Left ventricle myocardium inferior (tissue), 1 donor: ENCODE measurements around the gene PTGES2. TPM values are rescaled to one million over a fixed set of nuclear protein-coding genes. Genes with fewer than 3 reads are reported as not detected.

ENCODE experiments used
- DNase-seq: peaks from one replicate; pipeline ENCODE4 v3.0.0-alpha.2; 2020
- H3K27ac ChIP-seq: fragments of 200-600 bp; replicated peaks from 2 replicates; pipeline ENCODE4 v1.8.0; 2021
- H3K27me3 ChIP-seq: fragments of 200-600 bp; 2 replicates; pipeline ENCODE4 v1.8.0; 2021; ENCODE audit warnings: low read depth
- H3K36me3 ChIP-seq: fragments of 200-600 bp; 2 replicates; pipeline ENCODE4 v1.8.0; 2021
- H3K4me1 ChIP-seq: fragments of 200-600 bp; 2 replicates; pipeline ENCODE4 v1.8.0; 2021
- H3K4me3 ChIP-seq: fragments of 200-600 bp; 2 replicates; pipeline ENCODE4 v1.8.0; 2021; ENCODE audit warnings: mild to moderate bottlenecking, moderate library complexity
- H3K9me3 ChIP-seq: fragments of 200-600 bp; replicated peaks from 2 replicates; pipeline ENCODE4 v1.8.0; 2021
- intact Hi-C: fragments of 100-400 bp; cut with micrococcal nuclease; formaldehyde crosslinking; loops from one replicate; pipeline ENCODE4 v1.11.0; 2022
- total RNA-seq: library from RNA; stranded (reverse); fragmentation: NEBNext Ultra II Directional; extraction: Animal tissue kit (Norgen Biotek cat#: 25700); gene quantifications from one replicate; pipeline ENCODE4 v1.2.1, GENCODE V29; 2021
- TF ChIP-seq, protein P1 (sequence below): fragments of 200-600 bp; IDR thresholded peaks from 2 replicates; pipeline ENCODE4 v1.8.0; 2021; ENCODE audit warnings: antibody characterized with exemption, mild to moderate bottlenecking, borderline replicate concordance
- donor health status: DM: no; HTN: yes; CAD: no; lungs with severe emphysema.

PTGES2 gene
- total RNA-seq, 1 donor from 2014 or later = 141 TPM

DNA sequence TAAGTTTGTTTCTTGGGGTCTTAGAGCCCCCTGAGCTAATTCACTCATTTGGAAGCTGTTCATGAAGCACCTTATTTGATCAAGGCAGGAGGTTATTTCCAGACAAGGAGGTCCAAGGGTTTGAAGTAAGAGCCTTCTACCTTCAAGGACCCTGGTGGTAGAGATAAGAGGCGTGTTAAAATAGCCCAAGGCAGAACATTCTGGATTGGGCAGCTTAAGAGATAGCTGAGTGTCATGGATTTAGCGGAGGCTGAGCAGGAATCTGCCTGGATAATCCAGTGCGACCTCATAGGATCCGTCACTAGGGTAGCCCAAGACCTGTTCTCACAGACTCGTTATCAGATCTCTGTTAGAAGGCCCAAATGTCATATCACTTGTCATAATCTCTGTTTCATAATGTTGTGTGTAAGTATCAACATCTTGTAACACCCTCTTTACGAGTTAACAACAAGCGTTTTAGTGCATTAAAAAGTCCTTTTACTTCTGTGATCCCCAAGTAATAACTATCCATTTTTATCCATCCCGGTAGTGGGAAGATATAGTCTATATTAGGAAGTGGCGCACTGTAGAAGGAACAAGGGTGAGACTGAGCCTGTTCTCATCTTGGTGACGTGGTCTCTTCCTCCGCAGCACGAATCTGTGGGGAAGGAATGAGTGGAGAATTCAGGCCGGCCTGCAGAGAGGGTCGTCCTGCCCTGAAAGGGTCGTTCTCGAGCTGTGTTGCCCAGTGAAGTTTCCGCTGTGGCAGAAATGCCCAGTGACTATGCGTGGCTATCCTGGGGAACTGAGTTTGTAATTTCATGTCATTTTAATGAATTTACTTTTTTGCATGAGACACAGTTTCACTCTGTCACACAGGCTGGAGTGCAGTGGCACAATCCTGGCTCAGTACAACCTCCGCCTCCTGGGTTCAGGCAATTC is 30.7 kb downstream of the PTGES2 start:
- peaks cover 10% of the 10 kb centered on the region for H3K36me3 ChIP-seq
- H3K27ac ChIP-seq = peak overlapping the region; percentile 96
- intact Hi-C loops = no loop called here
- H3K27me3 ChIP-seq = no peaks in the 10 kb centered on the region
- peaks cover 100% of the 10 kb centered on the region for H3K4me1 ChIP-seq
- DNase-seq = no peak
- H3K4me3 ChIP-seq = no peak overlapping the region
- no peaks in the 10 kb centered on the region for H3K9me3 ChIP-seq
- TF ChIP-seq, protein P1, sequence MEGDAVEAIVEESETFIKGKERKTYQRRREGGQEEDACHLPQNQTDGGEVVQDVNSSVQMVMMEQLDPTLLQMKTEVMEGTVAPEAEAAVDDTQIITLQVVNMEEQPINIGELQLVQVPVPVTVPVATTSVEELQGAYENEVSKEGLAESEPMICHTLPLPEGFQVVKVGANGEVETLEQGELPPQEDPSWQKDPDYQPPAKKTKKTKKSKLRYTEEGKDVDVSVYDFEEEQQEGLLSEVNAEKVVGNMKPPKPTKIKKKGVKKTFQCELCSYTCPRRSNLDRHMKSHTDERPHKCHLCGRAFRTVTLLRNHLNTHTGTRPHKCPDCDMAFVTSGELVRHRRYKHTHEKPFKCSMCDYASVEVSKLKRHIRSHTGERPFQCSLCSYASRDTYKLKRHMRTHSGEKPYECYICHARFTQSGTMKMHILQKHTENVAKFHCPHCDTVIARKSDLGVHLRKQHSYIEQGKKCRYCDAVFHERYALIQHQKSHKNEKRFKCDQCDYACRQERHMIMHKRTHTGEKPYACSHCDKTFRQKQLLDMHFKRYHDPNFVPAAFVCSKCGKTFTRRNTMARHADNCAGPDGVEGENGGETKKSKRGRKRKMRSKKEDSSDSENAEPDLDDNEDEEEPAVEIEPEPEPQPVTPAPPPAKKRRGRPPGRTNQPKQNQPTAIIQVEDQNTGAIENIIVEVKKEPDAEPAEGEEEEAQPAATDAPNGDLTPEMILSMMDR = no peak

DNA sequence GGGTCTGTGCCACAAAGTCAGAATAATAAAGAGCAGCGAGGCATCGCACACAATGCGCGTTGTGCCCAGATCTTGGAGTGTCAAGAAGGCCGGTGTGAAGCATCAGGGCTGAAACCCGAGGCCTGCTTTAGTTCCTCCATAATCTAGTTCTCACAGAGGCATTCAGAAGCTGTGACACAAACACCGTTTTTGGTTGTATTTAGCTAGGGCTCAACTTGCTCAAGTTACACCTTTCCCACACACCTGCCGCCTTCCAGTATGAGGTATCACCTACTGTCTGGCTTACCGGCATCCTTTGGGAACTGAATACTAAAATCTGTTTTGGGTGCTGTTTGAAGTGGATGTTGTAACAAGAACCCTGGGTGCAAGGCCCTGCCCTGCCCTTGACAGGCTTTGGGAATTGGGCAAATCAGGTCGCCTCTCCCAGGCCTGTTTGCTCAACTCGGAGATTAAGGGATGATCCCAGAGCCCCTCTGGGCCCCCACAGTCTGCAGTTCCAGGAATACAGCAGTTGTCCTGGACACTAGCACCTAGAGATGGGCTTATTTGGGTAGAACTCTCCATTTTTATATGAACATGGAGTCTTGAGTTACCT is 32.5 kb downstream of the PTGES2 start:
- no peaks in the 10 kb centered on the region for H3K9me3 ChIP-seq
- no peaks in the 10 kb centered on the region for H3K27me3 ChIP-seq
- H3K36me3 ChIP-seq = no peaks in the 10 kb centered on the region
- H3K4me1 ChIP-seq = peaks cover 95% of the 10 kb centered on the region
- TF ChIP-seq, protein P1 = no peak
- peak overlapping the region; percentile 92 for H3K27ac ChIP-seq
- intact Hi-C loops = no loop called here
- DNase-seq = no peak
- peak overlapping the region; percentile 54 for H3K4me3 ChIP-seq

DNA sequence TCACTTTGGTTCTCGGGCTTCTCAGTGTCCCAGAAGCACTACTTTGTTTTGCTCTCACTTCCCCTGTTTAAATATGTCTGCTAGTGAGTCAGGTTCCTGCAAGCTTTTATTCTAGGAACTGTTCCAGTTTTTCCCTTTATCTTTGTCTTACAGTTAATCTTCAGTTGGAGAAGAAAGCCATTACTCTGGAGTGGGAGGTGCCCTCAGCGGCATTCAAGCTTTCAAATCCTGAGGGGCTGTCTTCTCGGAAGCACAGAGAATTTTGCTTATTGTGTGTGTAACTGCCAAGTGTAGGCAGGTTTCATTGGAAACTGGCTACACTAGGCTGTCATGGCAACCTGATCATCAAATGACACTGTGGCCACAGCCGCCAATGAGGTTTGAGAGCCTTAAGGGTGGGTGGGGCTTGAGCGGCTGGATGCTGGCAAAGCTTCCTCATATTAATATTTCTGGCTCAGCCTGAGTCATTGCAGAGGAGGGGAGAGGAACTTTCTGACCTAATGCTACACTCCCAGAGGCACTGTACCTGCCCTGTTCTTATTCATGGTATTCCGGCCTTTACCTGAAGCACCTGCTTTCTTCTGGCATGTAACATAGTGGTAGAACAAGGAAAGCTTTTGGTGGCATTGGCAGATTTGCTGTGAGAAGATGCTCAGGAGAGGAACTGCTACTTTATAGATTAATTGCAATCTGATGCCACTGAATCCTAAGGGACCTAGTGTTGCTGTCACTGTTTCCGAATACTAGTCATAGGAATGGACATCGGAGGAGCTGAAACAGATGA is 33.2 kb downstream of the PTGES2 start:
- H3K4me1 ChIP-seq = peaks cover 88% of the 10 kb centered on the region
- H3K27me3 ChIP-seq = no peaks in the 10 kb centered on the region
- H3K36me3 ChIP-seq = no peaks in the 10 kb centered on the region
- H3K27ac ChIP-seq = peak overlapping the region; percentile 92
- TF ChIP-seq, protein P1 = no peak
- peak; percentile 88 for DNase-seq
- intact Hi-C loops = no loop called here
- peak overlapping the region; percentile 54 for H3K4me3 ChIP-seq
- no peaks in the 10 kb centered on the region for H3K9me3 ChIP-seq

DNA sequence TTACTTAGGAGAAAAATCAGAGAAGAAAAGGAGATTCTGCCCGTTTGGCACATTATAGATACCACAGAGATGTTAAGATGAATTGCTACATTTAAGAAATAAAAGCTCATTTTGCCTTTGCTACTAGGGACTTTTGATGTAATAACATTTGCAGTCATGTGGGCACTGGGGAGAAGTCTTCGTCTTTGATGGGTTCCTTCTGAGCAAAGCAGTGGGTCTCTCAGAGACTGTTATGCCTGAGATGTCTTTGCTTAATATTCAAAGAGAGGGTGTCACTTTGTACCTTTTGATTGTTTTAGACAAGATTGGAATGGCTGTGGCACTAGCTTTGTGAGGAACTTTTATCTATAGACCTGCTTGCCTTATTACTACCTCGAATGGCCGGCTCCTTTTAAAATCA is 34.5 kb downstream of the PTGES2 start:
- intact Hi-C loops = no loop called here
- H3K4me3 ChIP-seq = no peak overlapping the region
- no peaks in the 10 kb centered on the region for H3K9me3 ChIP-seq
- DNase-seq = no peak
- H3K27me3 ChIP-seq = no peaks in the 10 kb centered on the region
- TF ChIP-seq, protein P1 = no peak
- peak overlapping the region; percentile 92 for H3K27ac ChIP-seq
- peaks cover 79% of the 10 kb centered on the region for H3K4me1 ChIP-seq
- H3K36me3 ChIP-seq = no peaks in the 10 kb centered on the region

DNA sequence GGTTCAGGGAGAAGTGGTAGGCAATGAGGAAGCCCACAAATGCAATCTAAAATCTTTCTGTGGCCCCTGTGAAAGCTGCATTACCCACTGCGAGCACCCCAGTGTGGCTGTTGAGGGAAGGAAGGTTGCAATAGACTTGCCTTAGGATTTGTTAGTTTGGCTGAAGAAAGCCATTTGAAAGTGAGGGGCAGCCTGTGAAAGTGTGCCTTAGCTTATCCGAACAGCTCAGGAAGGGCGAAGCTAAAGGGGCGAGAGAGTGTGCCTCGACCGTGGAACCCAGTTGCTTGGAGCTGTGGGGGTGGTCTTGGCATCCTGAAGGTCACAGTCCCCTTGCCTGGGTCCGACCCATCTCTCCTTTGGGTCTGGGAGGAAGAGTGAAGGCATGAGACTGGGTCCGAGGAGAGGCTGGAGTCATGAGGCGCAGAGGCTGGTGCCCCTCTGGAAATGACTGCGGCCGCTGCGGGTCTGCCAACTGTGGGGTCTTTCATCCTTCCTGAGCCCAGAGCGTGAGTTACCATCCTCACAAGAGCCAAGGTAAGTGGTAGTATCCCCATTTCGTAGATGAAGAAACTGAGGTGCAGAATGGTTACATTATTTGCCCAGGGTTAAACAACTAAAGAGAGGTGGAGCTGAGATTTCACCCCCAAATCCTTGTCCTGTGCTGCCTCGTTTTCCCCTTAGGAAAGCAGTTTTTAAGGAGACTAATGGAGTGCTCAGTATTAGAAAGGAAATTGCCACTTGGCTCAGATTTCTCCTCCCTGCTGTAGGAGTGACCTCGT is 35.1 kb downstream of the PTGES2 start:
- Histone ChIP-seq H3K4me1 (peaks cover 74% of the 10 kb centered on the region), H3K27me3 (no peaks in the 10 kb centered on the region), H3K4me3 (peak overlapping the region; percentile 38), H3K36me3 (no peaks in the 10 kb centered on the region), H3K27ac (peak overlapping the region; percentile 92), H3K9me3 (no peaks in the 10 kb centered on the region)
- TF ChIP-seq, protein P1 = no peak
- DNase-seq = no peak
- intact Hi-C loops = no loop called here
